ENCODE data around the gene AKAP4. TPM values are rescaled to one million over a fixed set of nuclear protein-coding genes. Genes with fewer than 3 reads are reported as not detected.

The AKAP4 gene
- total RNA-seq, 1 donor from 2014 or later = not detected

GRCh38 chrX:50168241-50168687 is 32.5 kb downstream of the AKAP4 start:
- TF ChIP-seq CTCF (IDR thresholded peaks at IDR 0.05) = no peak
- H3K27ac Mint-ChIP-seq (ENCODE audit: unreplicated experiment) = no peak overlapping the region
- no peak overlapping the region for H3K4me3 Mint-ChIP-seq (ENCODE audit: unreplicated experiment)
- no peaks in the 10 kb centered on the region for H3K36me3 Mint-ChIP-seq (ENCODE audit: unreplicated experiment)
- no peaks in the 10 kb centered on the region for H3K27me3 Mint-ChIP-seq (ENCODE audit: unreplicated experiment)
- no peak for DNase-seq (ENCODE audit: extremely low spot score, unreplicated experiment)
- no peaks in the 10 kb centered on the region for H3K4me1 Mint-ChIP-seq (ENCODE audit: unreplicated experiment)
- peaks cover 9% of the 10 kb centered on the region for H3K9me3 Mint-ChIP-seq (ENCODE audit: unreplicated experiment)

- TF ChIP-seq CTCF (IDR thresholded peaks at IDR 0.05) = no peak
- Mint-ChIP-seq H3K9me3 (ENCODE audit: unreplicated experiment) (peaks cover 9% of the 10 kb centered on the region), H3K27me3 (ENCODE audit: unreplicated experiment) (no peaks in the 10 kb centered on the region), H3K4me3 (ENCODE audit: unreplicated experiment) (no peak overlapping the region), H3K4me1 (ENCODE audit: unreplicated experiment) (no peaks in the 10 kb centered on the region), H3K27ac (ENCODE audit: unreplicated experiment) (no peak overlapping the region), H3K36me3 (ENCODE audit: unreplicated experiment) (no peaks in the 10 kb centered on the region)
- no peak for DNase-seq (ENCODE audit: extremely low spot score, unreplicated experiment)
Observed at GRCh38 chrX:50167366-50167765, 33.4 kb downstream of the AKAP4 start.

DNA sequence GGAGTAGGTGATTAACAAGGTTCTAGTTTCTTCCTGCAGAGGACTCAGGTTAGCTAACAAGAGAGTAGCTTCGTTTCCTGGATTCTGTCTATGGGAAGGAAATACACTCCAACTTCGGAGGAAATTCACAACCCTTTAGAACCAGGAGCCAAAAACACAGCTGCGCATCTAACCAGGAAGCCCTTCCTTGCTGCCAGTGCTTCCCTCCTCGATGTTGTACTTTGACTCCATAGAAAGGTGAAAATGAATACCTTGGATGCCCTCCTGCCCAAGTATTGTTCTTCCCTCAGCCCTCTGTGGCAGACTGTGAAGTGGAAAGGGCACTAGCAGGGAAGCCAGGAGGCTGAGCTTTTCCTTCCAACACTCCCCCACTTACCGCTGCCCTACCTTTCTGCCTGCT is 35.1 kb downstream of the AKAP4 start:
- H3K9me3 Mint-ChIP-seq (ENCODE audit: unreplicated experiment) = peaks cover 13% of the 10 kb centered on the region
- H3K4me1 Mint-ChIP-seq (ENCODE audit: unreplicated experiment) = no peaks in the 10 kb centered on the region
- H3K27ac Mint-ChIP-seq (ENCODE audit: unreplicated experiment) = no peak overlapping the region
- no peak for TF ChIP-seq CTCF (IDR thresholded peaks at IDR 0.05)
- no peak for DNase-seq (ENCODE audit: extremely low spot score, unreplicated experiment)
- no peaks in the 10 kb centered on the region for H3K36me3 Mint-ChIP-seq (ENCODE audit: unreplicated experiment)
- no peak overlapping the region for H3K4me3 Mint-ChIP-seq (ENCODE audit: unreplicated experiment)
- H3K27me3 Mint-ChIP-seq (ENCODE audit: unreplicated experiment) = no peaks in the 10 kb centered on the region

DNA sequence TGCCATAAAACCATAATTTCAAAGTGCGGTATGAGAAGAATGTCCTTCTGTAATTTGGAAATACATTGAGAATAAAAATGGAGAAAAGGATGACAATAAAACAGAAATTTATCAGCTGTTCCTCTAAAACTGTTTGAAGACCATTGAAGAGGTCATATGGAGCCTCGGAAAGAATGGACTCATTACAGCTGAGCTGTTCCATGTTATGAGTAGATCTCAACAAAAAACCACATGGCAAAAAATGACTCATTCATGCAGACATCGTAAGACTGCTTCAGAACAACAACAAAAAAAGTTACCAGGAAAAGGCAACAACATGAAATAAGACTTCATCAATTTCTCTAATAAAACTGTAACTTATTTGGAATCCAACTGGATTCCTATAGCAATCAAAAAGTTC is 39.7 kb downstream of the AKAP4 start:
- H3K27me3 Mint-ChIP-seq (ENCODE audit: unreplicated experiment) = no peaks in the 10 kb centered on the region
- H3K36me3 Mint-ChIP-seq (ENCODE audit: unreplicated experiment) = no peaks in the 10 kb centered on the region
- TF ChIP-seq CTCF (IDR thresholded peaks at IDR 0.05) = no peak
- no peak for DNase-seq (ENCODE audit: extremely low spot score, unreplicated experiment)
- H3K27ac Mint-ChIP-seq (ENCODE audit: unreplicated experiment) = no peak overlapping the region
- H3K4me1 Mint-ChIP-seq (ENCODE audit: unreplicated experiment) = no peaks in the 10 kb centered on the region
- H3K9me3 Mint-ChIP-seq (ENCODE audit: unreplicated experiment) = peaks cover 8% of the 10 kb centered on the region
- H3K4me3 Mint-ChIP-seq (ENCODE audit: unreplicated experiment) = no peak overlapping the region

DNA sequence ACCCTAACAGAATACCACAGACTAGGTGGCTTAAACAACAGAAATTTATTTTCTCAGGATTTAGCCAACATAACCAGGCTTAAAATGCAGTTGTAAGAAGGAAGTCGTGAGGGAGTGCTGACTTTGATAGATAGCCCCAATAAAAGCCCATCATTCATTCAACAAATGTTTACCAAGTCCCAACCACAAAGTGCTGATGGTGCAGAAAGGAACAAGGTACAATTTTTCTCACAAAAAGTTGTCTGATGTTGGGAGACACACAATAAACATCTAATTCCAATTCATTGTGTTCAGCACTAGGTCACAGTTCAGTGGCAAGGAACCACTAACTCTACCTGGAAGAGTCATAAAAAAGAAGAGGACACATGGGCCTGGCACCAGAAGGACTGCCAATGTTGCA is 42.2 kb downstream of the AKAP4 start:
- no peaks in the 10 kb centered on the region for H3K4me1 Mint-ChIP-seq (ENCODE audit: unreplicated experiment)
- H3K9me3 Mint-ChIP-seq (ENCODE audit: unreplicated experiment) = peaks cover 19% of the 10 kb centered on the region
- no peak for TF ChIP-seq CTCF (IDR thresholded peaks at IDR 0.05)
- DNase-seq (ENCODE audit: extremely low spot score, unreplicated experiment) = no peak
- no peak overlapping the region for H3K4me3 Mint-ChIP-seq (ENCODE audit: unreplicated experiment)
- no peaks in the 10 kb centered on the region for H3K27me3 Mint-ChIP-seq (ENCODE audit: unreplicated experiment)
- no peaks in the 10 kb centered on the region for H3K36me3 Mint-ChIP-seq (ENCODE audit: unreplicated experiment)
- no peak overlapping the region for H3K27ac Mint-ChIP-seq (ENCODE audit: unreplicated experiment)

Data from osteocyte (in vitro differentiated cells).